ENCODE data around the gene IMMP1L. TPM values are rescaled to one million over a fixed set of nuclear protein-coding genes. Genes with fewer than 3 reads are reported as not detected.

IMMP1L gene
- total and polyA plus RNA-seq, 2 of the 8 experiments (the other 6 are each of a cell fraction or from before 2014, with no cell fraction given) = 27.4 to 47.7 TPM

- TF ChIP-seq, protein P1, sequence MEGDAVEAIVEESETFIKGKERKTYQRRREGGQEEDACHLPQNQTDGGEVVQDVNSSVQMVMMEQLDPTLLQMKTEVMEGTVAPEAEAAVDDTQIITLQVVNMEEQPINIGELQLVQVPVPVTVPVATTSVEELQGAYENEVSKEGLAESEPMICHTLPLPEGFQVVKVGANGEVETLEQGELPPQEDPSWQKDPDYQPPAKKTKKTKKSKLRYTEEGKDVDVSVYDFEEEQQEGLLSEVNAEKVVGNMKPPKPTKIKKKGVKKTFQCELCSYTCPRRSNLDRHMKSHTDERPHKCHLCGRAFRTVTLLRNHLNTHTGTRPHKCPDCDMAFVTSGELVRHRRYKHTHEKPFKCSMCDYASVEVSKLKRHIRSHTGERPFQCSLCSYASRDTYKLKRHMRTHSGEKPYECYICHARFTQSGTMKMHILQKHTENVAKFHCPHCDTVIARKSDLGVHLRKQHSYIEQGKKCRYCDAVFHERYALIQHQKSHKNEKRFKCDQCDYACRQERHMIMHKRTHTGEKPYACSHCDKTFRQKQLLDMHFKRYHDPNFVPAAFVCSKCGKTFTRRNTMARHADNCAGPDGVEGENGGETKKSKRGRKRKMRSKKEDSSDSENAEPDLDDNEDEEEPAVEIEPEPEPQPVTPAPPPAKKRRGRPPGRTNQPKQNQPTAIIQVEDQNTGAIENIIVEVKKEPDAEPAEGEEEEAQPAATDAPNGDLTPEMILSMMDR (IDR thresholded peaks at IDR 0.05; ENCODE audit: control extremely low read depth in 1 of 3, insufficient read depth in 1 of 3, low read depth in 1 of 3, low read length in 3 of 3) = no peak
- no peak for TF ChIP-seq GABPA (IDR thresholded peaks at IDR 0.05; ENCODE audit: borderline replicate concordance, insufficient read depth, low read length)
These were observed at the start of gene IMMP1L, which contains the start of gene ELP4 (continued) for GRCh38 chr11:31509429-31510345.

All from H1 (cell line).